ENCODE data around the gene CASZ1. TPM values are rescaled to one million over a fixed set of nuclear protein-coding genes. Genes with fewer than 3 reads are reported as not detected.

The CASZ1 gene
- total and polyA plus RNA-seq, 2 donors (not counting 3 experiments of a cell fraction or from before 2014, with no cell fraction given): 1.5 to 5.2 TPM

- CTCF ChIA-PET: no interaction called here
- BruUV-seq (replicated peaks): no TSS peak
- dilution Hi-C loops (cut with MboI; ENCODE audit: extremely low pct_ligation_motif_present, low sequenced_read_pairs): no loop called here
These were observed 12.0 kb upstream of the CASZ1 start for GRCh38 chr1:10808441-10808840.

GRCh38 chr1:10806966-10807365, 10.5 kb upstream of the CASZ1 start:
- H2AFZ ChIP-seq (ENCODE audit: low read depth, low read length): no peak overlapping the region
- intact Hi-C loops (cut with micrococcal nuclease): no loop called here
- H3K79me2 ChIP-seq (ENCODE audit: control insufficient read depth, insufficient read depth, low read length): no peaks in the 10 kb centered on the region
- ChIA-PET POLR2A (no interaction called here), CTCF (no interaction called here)
- FAIRE-seq: no peak
- H3K36me3 ChIP-seq (ENCODE audit: control insufficient read depth in 2 of 2, extremely low read depth in 1 of 2, insufficient read depth in 2 of 2, low read length in 2 of 2): no peaks in the 10 kb centered on the region
- H3K27ac ChIP-seq (ENCODE audit: insufficient read depth, low read depth, low read length): no peak overlapping the region
- peaks cover 18 to 21% of the 10 kb centered on the region in 2 experiments for H3K27me3 ChIP-seq (ENCODE audit: control insufficient read depth in 2 of 2, insufficient read depth in 2 of 2, low read length in 2 of 2)
- H3K9ac ChIP-seq (replicated peaks; ENCODE audit: extremely low read depth, insufficient read depth, low read length): no peak overlapping the region
- no peak overlapping the region for H3K4me2 ChIP-seq (ENCODE audit: insufficient read depth, low read length)
- H3K4me3 ChIP-seq (replicated peaks in 1 of 3; ENCODE audit: insufficient read depth in 1 of 3, low read depth in 1 of 3, low read length in 3 of 3): no peak overlapping the region
- H4K20me1 ChIP-seq (replicated peaks; ENCODE audit: control insufficient read depth, extremely low read depth, insufficient read depth, low read length): no peaks in the 10 kb centered on the region
- no TSS peak for BruUV-seq (replicated peaks)
- dilution Hi-C loops (cut with MboI; ENCODE audit: extremely low pct_ligation_motif_present, low sequenced_read_pairs): no loop called here
- H3K9me3 ChIP-seq (replicated peaks; ENCODE audit: control insufficient read depth, insufficient read depth, low read length): no peaks in the 10 kb centered on the region
- H3K9me1 ChIP-seq (replicated peaks; ENCODE audit: control insufficient read depth, extremely low read depth, insufficient read depth, low read length): no peaks in the 10 kb centered on the region
- DNase-seq (ENCODE audit: low read depth, low spot score): no peak
- no peak for TF ChIP-seq POLR2AphosphoS5 (IDR thresholded peaks at IDR 0.05; ENCODE audit: insufficient read depth, low read depth, low read length)
- TF ChIP-seq GATA2 (IDR thresholded peaks at IDR 0.05; ENCODE audit: insufficient read depth, insufficient read length, low read depth, low read length): no peak
- no peak for TF ChIP-seq EZH2 (IDR thresholded peaks at IDR 0.05; ENCODE audit: borderline replicate concordance, low read depth, low read length, severe bottlenecking)
- TF ChIP-seq FOS (IDR thresholded peaks at IDR 0.05; ENCODE audit: borderline replicate concordance, insufficient read depth, low read length): no peak
- TF ChIP-seq CTCF (IDR thresholded peaks at IDR 0.05; ENCODE audit: extremely low read depth in 1 of 2, insufficient read depth in 1 of 2, low read depth in 1 of 2, low read length in 2 of 2): no peak
- no peak for TF ChIP-seq MYC (IDR thresholded peaks at IDR 0.05; ENCODE audit: low read depth, low read length)
- no peak for TF ChIP-seq JUN (IDR thresholded peaks at IDR 0.05; ENCODE audit: borderline replicate concordance, insufficient read depth, insufficient read length, low read depth)
- no peaks in the 10 kb centered on the region for H3K4me1 ChIP-seq (ENCODE audit: control insufficient read depth, extremely low read depth, insufficient read depth, low read length)

More at GRCh38 chr1:10808441-10808840, 12.0 kb upstream of the CASZ1 start:
- Histone ChIP-seq H3K27me3 (ENCODE audit: control insufficient read depth in 2 of 2, insufficient read depth in 2 of 2, low read length in 2 of 2) (peaks cover 15 to 18% of the 10 kb centered on the region in 2 experiments), H3K9me1 (replicated peaks; ENCODE audit: control insufficient read depth, extremely low read depth, insufficient read depth, low read length) (no peaks in the 10 kb centered on the region), H3K4me2 (ENCODE audit: insufficient read depth, low read length) (no peak overlapping the region), H3K27ac (ENCODE audit: insufficient read depth, low read depth, low read length) (no peak overlapping the region), H3K79me2 (ENCODE audit: control insufficient read depth, insufficient read depth, low read length) (no peaks in the 10 kb centered on the region), H4K20me1 (replicated peaks; ENCODE audit: control insufficient read depth, extremely low read depth, insufficient read depth, low read length) (no peaks in the 10 kb centered on the region), H3K9ac (replicated peaks; ENCODE audit: extremely low read depth, insufficient read depth, low read length) (no peak overlapping the region), H3K9me3 (replicated peaks; ENCODE audit: control insufficient read depth, insufficient read depth, low read length) (no peaks in the 10 kb centered on the region), H3K4me3 (replicated peaks in 1 of 3; ENCODE audit: insufficient read depth in 1 of 3, low read depth in 1 of 3, low read length in 3 of 3) (no peak overlapping the region), H3K36me3 (ENCODE audit: control insufficient read depth in 2 of 2, extremely low read depth in 1 of 2, insufficient read depth in 2 of 2, low read length in 2 of 2) (no peaks in the 10 kb centered on the region), H2AFZ (ENCODE audit: low read depth, low read length) (no peak overlapping the region), H3K4me1 (ENCODE audit: control insufficient read depth, extremely low read depth, insufficient read depth, low read length) (no peaks in the 10 kb centered on the region)
- FAIRE-seq: no peak
- DNase-seq (ENCODE audit: low read depth, low spot score): no peak
- POLR2A ChIA-PET: no interaction called here
- intact Hi-C loops (cut with micrococcal nuclease): loop anchor here (1.0 kb wide), 1 partner anchor 12 kb away; the partner anchor contains the start of gene CASZ1
- TF ChIP-seq JUN (IDR thresholded peaks at IDR 0.05; ENCODE audit: borderline replicate concordance, insufficient read depth, insufficient read length, low read depth) (no peak), MAX (IDR thresholded peaks at IDR 0.05; ENCODE audit: insufficient read depth, insufficient read length) (no peak), EZH2 (IDR thresholded peaks at IDR 0.05; ENCODE audit: borderline replicate concordance, low read depth, low read length, severe bottlenecking) (no peak), POLR2A (IDR thresholded peaks at IDR 0.05; ENCODE audit: low read depth, low read length) (no peak)
